Daoy (cell line): ENCODE results near the gene KBTBD13. TPM values are rescaled to one million over a fixed set of nuclear protein-coding genes. Genes with fewer than 3 reads are reported as not detected.

Source experiments
- DNase-seq: peaks from one replicate; pipeline ENCODE4 v3.0.0-alpha.2; 2015; ENCODE audit warnings: low read depth
- total RNA-seq: library from RNA; depleted of rRNA; stranded (reverse); fragments of >200 nt; shearing (Covaris generic); gene quantifications from 2 replicates; pipeline ENCODE4 v1.2.3, GENCODE V29; 2014; rRNA removed

KBTBD13 gene
- total RNA-seq, result not detected in 2 replicates

DNA sequence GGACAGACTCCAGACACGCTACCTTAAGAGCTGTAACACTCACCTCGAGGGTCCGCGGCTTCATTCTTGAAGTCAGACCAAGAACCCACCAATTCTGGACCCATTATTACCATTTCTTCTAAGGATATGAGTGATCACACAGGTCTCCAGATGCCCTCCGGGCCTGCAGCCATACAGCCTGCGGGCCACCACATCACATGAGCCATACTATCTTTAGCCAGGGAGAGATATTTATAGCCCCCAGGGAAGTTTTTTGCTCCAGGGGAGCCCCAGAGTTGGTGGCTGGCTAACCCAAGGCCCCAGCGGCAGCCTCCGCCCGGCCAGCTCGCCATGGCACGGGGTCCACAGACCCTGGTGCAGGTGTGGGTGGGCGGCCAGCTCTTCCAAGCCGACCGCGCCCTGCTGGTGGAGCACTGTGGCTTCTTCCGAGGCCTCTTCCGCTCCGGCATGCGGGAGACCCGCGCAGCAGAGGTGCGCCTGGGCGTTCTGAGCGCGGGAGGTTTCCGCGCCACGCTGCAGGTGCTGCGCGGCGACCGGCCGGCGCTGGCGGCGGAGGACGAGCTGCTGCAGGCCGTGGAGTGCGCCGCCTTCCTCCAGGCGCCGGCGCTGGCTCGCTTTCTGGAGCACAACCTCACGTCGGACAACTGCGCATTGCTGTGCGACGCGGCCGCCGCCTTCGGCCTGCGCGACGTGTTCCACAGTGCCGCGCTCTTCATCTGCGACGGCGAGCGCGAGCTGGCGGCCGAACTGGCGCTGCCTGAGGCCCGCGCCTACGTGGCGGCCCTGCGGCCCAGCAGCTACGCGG lies at the start of gene KBTBD13:
KBTBD13 (plus strand) TSS at position 261 of the 805 bp plus-strand sequence; CDS start at position 331, 70 bp downstream.
- DNase-seq, result no peak

DNA sequence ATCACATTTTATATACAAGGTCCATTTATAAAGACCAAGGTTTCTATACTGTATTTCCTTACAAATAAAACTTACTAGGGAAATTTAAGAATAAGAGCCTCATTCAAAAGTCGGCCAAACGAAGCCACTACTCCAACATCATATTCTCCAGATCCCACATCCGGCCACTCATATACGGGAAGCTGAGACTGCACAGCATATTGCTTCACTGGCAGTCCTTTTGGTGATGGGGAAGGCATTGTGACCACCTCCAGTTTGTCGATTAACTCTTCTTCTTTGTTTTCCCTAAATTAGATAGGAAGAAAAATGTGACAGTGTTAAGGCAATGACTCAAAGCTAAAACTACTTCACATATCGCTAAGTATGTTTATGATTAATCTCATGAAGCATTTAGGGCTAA lies 49.8 kb upstream of the KBTBD13 start:
- DNase-seq, result no peak

- no peak for DNase-seq
These were observed 49.0 kb upstream of the KBTBD13 start for GRCh38 chr15:65027593-65027992.

- DNase-seq, result no peak
These were observed 48.2 kb upstream of the KBTBD13 start for GRCh38 chr15:65028338-65028737.

DNA sequence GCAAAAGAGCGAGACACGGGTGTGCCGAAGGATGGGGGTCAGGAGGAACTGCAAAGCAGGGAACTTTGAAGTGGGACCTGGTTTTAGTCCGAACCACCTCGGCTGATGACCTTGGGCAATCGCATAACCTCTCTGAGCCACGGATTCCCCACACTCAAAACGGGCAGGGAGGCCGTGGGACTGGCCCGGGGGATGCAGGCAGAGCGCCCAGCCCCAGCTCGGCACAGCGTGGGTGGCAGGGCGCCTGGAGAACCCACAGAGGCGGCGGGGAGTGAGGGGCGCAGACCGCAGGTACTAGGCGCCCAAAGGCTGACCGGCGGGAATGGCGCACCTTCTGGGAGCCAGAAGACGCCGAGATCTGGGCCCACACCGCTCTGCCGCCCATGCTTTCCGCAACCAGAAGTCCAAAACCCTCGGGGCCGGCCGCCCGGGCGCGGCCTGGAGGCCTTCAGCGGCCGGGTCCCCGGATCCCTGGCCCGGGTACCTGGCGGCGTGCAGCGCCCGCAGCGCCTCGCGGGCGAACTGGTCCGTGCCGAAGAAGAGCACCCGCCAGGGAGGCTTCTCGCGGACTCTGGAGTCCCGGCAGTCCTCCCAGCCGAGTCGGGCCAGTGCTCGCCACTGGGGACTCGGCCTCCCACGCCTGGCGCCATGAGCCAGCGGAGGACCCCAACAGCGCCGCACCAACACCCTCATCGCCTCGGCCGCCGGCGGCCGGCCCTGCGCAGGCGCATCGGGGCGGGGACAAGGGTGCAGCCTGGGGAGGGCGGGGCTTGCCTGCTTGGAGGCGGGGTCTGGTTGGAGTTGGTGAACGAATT lies 47.4 kb upstream of the KBTBD13 start, which contains the start of gene MTFMT:
MTFMT (minus strand) TSS at position 719 of the 815 bp plus-strand sequence; CDS start at position 693, 26 bp downstream.
- DNase-seq, result peak; percentile 91

- no peak for DNase-seq
These were observed 46.8 kb upstream of the KBTBD13 start for GRCh38 chr15:65029736-65030208.

- peak; percentile 72 for DNase-seq
These were observed 43.6 kb upstream of the KBTBD13 start for GRCh38 chr15:65032801-65033537.

DNA sequence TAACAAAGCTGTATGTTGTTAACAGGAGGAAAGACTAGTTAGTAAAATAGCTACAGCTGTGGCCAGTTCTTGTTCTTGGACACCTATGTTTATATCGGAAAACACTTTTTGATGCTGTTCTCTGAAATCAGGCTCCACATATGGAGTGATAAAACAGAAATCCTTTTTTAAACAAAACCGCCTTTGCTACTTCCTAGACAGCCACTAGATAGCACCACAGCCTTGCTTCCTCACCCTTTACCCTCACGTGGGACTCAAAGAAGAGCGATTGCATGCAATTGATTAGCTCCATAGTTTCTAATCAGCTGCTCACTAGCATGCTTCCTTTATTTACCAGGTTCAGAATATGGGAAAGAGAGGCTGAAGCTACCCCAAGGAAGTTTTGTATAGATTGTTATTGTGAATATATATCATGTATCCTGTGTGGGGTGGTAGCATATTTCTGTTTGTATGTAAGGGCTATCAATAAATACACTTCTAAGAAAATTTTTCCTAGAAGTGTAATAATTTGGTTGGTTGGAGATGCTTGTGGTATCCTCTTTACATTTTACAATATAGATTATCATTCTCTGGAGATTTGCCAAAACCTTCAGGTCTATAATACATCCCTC lies 42.8 kb upstream of the KBTBD13 start:
- peak; percentile 42 for DNase-seq

- no peak for DNase-seq
These were observed 41.8 kb upstream of the KBTBD13 start for GRCh38 chr15:65034719-65035118.

DNA sequence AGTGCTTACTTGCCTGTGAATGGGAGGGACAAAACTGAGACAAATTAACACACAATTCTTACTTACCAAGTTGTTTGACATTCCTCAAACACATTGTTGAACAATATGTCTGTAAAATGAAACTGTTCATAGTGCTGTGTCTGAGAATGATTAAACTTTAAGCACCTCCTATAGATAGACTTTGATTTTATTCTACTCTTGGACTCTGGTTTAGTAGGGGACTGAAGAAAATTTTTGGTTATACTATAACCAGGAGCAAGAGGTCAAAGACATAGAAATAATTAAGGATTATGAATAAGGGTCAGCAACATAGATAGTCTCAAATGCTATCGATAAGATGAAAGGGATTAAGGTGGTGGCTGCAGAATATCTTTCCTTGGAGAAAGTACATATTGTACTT lies 39.2 kb upstream of the KBTBD13 start:
- no peak for DNase-seq

- no peak for DNase-seq
These were observed 38.1 kb upstream of the KBTBD13 start for GRCh38 chr15:65038428-65038827.

- DNase-seq, result no peak
These were observed 37.7 kb upstream of the KBTBD13 start for GRCh38 chr15:65038836-65039235.

- no peak for DNase-seq
These were observed 36.1 kb upstream of the KBTBD13 start for GRCh38 chr15:65040461-65040860.

GRCh38 chr15:65041787-65042186 lies 34.8 kb upstream of the KBTBD13 start:
- no peak for DNase-seq

DNA sequence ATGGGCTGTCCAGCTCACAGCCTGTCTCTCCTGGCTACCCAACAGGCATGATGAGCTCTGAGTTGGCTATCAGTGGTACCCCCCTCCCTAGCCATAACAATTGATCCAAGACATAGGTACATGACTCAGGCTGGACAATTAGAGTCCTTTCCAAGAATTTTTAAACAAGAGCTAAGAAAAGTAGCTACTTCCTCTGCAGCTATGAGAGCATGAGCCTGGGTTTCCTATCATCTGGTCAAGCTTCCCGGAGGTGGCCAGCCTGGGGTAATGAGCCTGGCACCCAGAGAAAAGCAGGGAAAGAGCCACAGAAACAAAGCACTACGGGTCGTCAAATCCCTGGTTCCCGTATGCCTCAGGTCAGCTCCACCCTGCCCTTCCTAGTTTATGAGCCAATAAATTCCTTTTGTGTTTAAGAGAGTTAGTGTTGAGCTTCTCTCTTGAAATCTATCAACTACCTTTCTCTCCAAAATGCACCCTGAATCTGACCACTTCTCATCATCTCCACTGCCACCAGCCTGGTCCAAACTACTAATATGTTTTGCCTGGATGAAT lies 33.7 kb upstream of the KBTBD13 start:
- DNase-seq, result no peak

DNA sequence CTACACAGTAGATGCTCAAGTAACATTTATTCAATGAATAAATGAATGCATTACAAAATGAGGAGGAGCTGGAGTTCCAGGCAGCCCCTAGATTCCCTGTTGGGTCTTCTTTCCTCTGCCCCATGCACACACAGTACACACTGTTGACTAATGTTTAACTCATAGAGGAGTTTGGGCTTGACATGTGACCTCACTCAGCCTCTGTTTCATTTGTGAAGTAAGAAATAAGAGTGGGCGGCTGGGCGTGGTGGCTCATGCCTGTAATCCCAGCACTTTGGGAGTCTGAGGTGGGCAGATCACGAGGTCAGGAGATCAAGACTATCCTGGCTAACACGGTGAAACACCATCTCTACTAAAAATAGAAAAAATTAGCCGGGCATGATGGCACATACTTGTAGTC lies 32.3 kb upstream of the KBTBD13 start:
- peak; percentile 62 for DNase-seq

GRCh38 chr15:65044724-65045481 lies 31.6 kb upstream of the KBTBD13 start, which contains the start of gene SLC51B:
TSS of gene SLC51B (plus strand) at chr15:65045387. CDS start at chr15:65050005, 4,618 bp downstream.
- DNase-seq, result no peak

DNA sequence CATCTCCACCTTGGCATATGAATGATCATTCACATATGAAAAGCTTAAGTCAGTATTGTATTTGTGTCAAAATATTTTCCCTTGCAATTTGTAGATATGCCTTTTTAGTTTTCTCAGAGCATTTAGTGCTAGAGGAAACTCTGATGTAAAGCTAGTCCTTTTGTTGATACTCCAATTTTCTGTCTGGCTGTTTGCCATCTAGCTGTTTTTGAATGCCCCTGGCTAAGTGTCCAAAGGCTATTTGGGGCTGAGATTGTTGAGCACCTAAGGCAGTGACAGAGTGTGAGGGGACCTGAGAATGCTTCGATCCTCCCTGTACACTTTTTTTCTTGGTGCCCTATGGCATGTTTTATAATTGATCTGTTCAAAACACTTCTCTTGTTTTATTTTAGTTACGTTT lies 28.3 kb upstream of the KBTBD13 start:
- DNase-seq, result no peak

DNA sequence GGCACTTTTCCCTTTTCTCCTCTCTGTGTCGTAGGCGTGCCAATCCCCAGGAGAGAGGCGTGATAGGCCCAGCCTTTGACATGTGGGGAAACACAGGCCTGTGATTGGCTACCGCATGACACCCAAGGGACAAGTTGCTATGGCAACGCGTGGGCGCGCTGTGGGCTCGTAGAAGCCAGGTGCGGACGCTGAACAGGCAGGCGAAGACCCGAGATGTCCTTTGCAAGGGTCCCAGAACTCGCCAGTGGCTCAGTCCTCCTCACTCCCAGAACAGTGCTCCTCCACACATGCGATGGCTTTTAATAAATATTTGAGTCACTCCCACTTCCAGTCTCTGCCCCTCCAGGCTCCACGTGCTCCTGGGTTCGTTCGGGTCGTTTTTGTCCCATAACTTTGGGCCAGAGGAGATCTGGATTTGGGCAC lies 27.1 kb upstream of the KBTBD13 start:
- peak; percentile 95 for DNase-seq

GRCh38 chr15:65050270-65050669 lies 26.3 kb upstream of the KBTBD13 start:
- DNase-seq, result no peak
